OCI-LY1 (cell line): ENCODE measurements around the gene KCNE1.
"Not testable (repeated sequence)": the region's sequence is repeated elsewhere in the genome, so short reads cannot be mapped to it uniquely, and the experiment has no call there.

Experiments used
- H2AFZ ChIP-seq: fragments of 200-600 bp; sonication (generic), shearing (Covaris generic); 2 replicates; pipeline ENCODE4 v1.6.0; 2014; ENCODE audit warnings: antibody characterized with exemption, mild to moderate bottlenecking, low read length
- H3F3A ChIP-seq: fragments of 200-600 bp; sonication (generic), shearing (Covaris generic); 2 replicates; pipeline ENCODE4 v1.6.0; 2014; ENCODE audit warnings: mild to moderate bottlenecking, antibody characterized with exemption, low read length, moderate library complexity; ENCODE audit not compliant: insufficient read depth
- H3K27ac ChIP-seq: fragments of 200-600 bp; sonication (generic); 2 replicates; pipeline ENCODE4 v1.5.1; 2014; ENCODE audit warnings: low read length, mixed run types, mild to moderate bottlenecking, low read depth; ENCODE audit not compliant: poor library complexity, severe bottlenecking
- H3K27me3 ChIP-seq: fragments of 200-600 bp; sonication (generic); 2 replicates; pipeline ENCODE4 v1.6.0; 2014; ENCODE audit warnings: antibody characterized with exemption, mild to moderate bottlenecking, low read length, moderate library complexity; ENCODE audit not compliant: insufficient read depth
- H3K36me3 ChIP-seq: fragments of 200-600 bp; sonication (generic); 2 replicates; pipeline ENCODE4 v1.6.1; 2014; ENCODE audit warnings: mild to moderate bottlenecking, antibody characterized with exemption, low read length, moderate library complexity, mixed read lengths; ENCODE audit not compliant: insufficient read depth
- H3K4me1 ChIP-seq: fragments of 200-600 bp; sonication (generic); 2 replicates; pipeline ENCODE4 v1.5.1; 2014; ENCODE audit warnings: mild to moderate bottlenecking, low read length, moderate library complexity; ENCODE audit not compliant: insufficient read depth, severe bottlenecking
- H3K4me2 ChIP-seq: fragments of 200-600 bp; sonication (generic), shearing (Covaris generic); 2 replicates; pipeline ENCODE4 v1.6.1; 2014; ENCODE audit warnings: low read length
- H3K4me3 ChIP-seq: fragments of 200-600 bp; sonication (generic); 2 replicates; pipeline ENCODE4 v1.5.1; 2014; ENCODE audit warnings: low read length, low read depth, mild to moderate bottlenecking, mixed read lengths; ENCODE audit not compliant: poor library complexity, severe bottlenecking
- H3K79me2 ChIP-seq: fragments of 200-600 bp; shearing (Covaris generic); 2 replicates; pipeline ENCODE4 v1.6.1; 2016; ENCODE audit warnings: mixed run types, low read length, mixed read lengths; ENCODE audit not compliant: insufficient read depth
- H3K9ac ChIP-seq: fragments of 200-600 bp; sonication (generic), shearing (Covaris generic); 2 replicates; pipeline ENCODE4 v1.6.1; 2014; ENCODE audit warnings: mild to moderate bottlenecking, low read length, mixed read lengths
- H3K9me2 ChIP-seq: fragments of 200-600 bp; sonication (generic), shearing (Covaris generic); 2 replicates; pipeline ENCODE4 v1.6.1; 2014; ENCODE audit warnings: low read depth, mild to moderate bottlenecking, low read length, mixed read lengths
- H3K9me3 ChIP-seq: fragments of 200-600 bp; shearing (Covaris generic); 2 replicates; pipeline ENCODE4 v1.6.1; 2014; ENCODE audit warnings: low read length, mixed read lengths
- H4K20me1 ChIP-seq: fragments of 200-600 bp; sonication (generic), shearing (Covaris generic); 2 replicates; pipeline ENCODE4 v1.6.0; 2016; ENCODE audit warnings: mild to moderate bottlenecking, low read length; ENCODE audit not compliant: insufficient read depth
- EZH2 ChIP-seq: fragments of 200-600 bp; sonication (generic), shearing (Covaris generic); IDR thresholded peaks from 2 replicates; pipeline ENCODE4 v1.8.0; 2017; ENCODE audit warnings: borderline replicate concordance, mixed run types, mild to moderate bottlenecking, antibody characterized with exemption, low read length, moderate library complexity, mixed read lengths
- TF ChIP-seq, protein P1 (sequence below): fragments of 200-600 bp; sonication (generic), shearing (Covaris generic); IDR thresholded peaks from 2 replicates; pipeline ENCODE4 v1.5.1; 2017; ENCODE audit warnings: mild to moderate bottlenecking, antibody characterized with exemption, low read length, moderate library complexity, mixed read lengths

The KCNE1 gene

DNA sequence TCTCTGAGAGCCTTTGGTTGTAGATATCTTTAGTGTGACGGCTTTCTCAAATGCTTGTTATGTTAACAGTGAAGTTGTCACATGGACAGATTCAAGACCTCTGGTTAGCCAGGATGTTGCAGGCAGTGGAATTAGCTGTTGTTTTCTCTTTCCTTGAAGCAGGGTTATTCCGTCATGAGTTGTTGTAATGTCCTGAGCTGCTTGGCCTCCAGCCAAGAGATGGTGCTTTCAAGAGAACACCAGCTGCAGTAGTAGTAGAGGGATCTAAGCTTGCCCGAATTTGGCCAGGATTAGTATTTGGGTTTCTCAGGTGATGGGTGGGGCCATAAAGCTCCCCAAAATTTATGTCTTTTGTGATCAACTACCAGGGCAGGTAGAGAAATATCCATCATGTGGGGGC, 13.4 kb downstream of the KCNE1 start:
- no peak overlapping the region for H3K4me3 ChIP-seq
- no peaks in the 10 kb centered on the region for H3K9me2 ChIP-seq
- H3K27ac ChIP-seq: no peak overlapping the region
- H4K20me1 ChIP-seq: no peaks in the 10 kb centered on the region
- no peaks in the 10 kb centered on the region for H3K9me3 ChIP-seq
- no peak for TF ChIP-seq EZH2
- TF ChIP-seq, protein P1, sequence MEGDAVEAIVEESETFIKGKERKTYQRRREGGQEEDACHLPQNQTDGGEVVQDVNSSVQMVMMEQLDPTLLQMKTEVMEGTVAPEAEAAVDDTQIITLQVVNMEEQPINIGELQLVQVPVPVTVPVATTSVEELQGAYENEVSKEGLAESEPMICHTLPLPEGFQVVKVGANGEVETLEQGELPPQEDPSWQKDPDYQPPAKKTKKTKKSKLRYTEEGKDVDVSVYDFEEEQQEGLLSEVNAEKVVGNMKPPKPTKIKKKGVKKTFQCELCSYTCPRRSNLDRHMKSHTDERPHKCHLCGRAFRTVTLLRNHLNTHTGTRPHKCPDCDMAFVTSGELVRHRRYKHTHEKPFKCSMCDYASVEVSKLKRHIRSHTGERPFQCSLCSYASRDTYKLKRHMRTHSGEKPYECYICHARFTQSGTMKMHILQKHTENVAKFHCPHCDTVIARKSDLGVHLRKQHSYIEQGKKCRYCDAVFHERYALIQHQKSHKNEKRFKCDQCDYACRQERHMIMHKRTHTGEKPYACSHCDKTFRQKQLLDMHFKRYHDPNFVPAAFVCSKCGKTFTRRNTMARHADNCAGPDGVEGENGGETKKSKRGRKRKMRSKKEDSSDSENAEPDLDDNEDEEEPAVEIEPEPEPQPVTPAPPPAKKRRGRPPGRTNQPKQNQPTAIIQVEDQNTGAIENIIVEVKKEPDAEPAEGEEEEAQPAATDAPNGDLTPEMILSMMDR: no peak
- no peaks in the 10 kb centered on the region for H3F3A ChIP-seq
- no peak overlapping the region for H3K4me2 ChIP-seq
- no peaks in the 10 kb centered on the region for H3K79me2 ChIP-seq
- H2AFZ ChIP-seq: no peak overlapping the region
- H3K4me1 ChIP-seq: no peaks in the 10 kb centered on the region
- H3K36me3 ChIP-seq: no peaks in the 10 kb centered on the region
- no peak overlapping the region for H3K9ac ChIP-seq
- no peaks in the 10 kb centered on the region for H3K27me3 ChIP-seq

DNA sequence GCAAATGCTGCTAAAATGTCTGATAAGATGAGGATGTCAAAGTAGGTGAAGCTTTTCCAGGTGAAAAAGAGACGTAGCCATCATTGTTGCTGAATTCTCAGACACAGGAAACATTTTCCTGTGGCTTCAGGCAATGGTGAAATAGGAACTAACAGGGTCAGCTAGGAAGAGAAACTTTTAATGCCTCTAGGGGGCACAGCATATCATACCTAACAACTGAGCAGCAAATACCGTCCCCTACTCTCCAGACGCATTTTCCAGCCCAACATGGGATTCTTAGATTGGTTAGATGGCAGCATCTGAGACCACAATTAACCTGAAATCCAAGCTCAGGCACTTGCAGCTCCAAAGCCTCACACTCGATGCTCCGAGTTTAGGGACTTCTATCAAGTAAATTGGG, 28.2 kb downstream of the KCNE1 start:
- H3K4me2 ChIP-seq, H3K79me2 ChIP-seq, H3K4me1 ChIP-seq, H3K27me3 ChIP-seq, H3K9me3 ChIP-seq, H4K20me1 ChIP-seq, H2AFZ ChIP-seq, H3K9ac ChIP-seq, H3K4me3 ChIP-seq, H3K27ac ChIP-seq, H3K9me2 ChIP-seq, H3K36me3 ChIP-seq, H3F3A ChIP-seq: not testable (repeated sequence)

DNA sequence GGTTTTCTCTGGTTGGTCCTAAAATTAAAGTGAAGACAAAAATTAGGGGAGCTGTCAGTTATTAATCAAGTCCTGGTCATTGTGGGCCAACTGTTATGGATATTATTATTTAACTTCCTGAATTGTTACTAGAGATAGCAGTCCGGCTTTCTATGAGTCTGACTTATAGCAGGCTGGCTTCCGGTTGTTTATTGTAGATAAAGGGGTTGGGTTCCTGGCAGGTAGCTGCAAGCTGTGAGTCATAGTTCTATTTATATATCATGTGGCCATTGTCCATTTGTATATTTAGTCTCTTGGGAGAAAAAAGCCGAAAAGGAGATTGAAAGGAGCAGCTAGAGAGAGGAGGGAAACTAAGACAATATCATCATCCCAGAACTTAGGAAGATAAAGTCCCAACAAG, 28.6 kb downstream of the KCNE1 start:
- H3K36me3 ChIP-seq, H3K9ac ChIP-seq, H3K27me3 ChIP-seq: not testable (repeated sequence)

DNA sequence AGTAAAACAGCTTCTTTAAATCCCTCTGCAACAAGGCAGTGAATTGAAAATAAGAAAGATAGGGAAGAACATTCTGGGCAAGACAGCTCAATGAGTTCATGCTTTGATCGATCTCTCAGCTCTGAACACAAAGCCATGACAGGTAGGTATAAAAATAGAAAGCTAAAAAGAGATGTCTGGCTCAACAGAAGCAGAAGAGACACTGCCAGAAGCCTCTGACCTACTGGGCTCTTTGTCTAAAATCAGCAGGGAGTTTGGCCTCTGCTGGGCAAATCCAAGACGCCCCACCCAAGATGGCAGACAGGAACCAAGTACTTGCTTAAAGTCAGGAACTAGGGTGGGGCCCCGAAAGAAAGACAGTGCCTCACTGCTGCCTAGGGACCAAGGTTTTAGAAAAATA, 44.7 kb downstream of the KCNE1 start:
- not testable (repeated sequence) for H2AFZ ChIP-seq, H3K9me2 ChIP-seq, H3K9ac ChIP-seq, H3K4me2 ChIP-seq, H4K20me1 ChIP-seq, H3K27ac ChIP-seq, H3K9me3 ChIP-seq, H3K4me1 ChIP-seq, H3K79me2 ChIP-seq, H3K36me3 ChIP-seq, H3K27me3 ChIP-seq, H3K4me3 ChIP-seq, H3F3A ChIP-seq

More for the DNA sequence above, 28.6 kb downstream of the KCNE1 start:
- not testable (repeated sequence) for H4K20me1 ChIP-seq, H3K4me1 ChIP-seq, H3K4me3 ChIP-seq, H3F3A ChIP-seq, H3K79me2 ChIP-seq, H3K27ac ChIP-seq, H3K4me2 ChIP-seq, H2AFZ ChIP-seq, H3K9me2 ChIP-seq, H3K9me3 ChIP-seq

DNA sequence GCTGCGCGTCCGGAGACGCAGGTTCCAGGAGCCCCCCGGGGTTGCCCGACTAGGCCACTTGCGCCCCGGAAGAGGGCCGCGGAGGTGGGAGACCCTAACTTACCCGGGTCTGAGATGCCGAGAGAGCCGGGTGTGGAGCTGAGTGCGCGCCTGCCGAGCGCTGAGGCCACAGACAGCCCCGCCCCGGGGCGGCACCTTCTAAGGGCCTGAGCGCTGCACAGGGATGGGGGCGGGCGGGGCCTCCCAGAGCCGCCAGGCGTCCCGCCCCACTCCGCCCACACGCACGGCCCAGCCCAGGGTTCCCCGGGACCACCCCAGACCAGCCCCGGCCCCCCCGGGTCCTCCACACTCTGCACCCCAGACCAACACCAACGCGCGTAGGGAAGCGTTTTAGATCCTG, 52.6 kb downstream of the KCNE1 start:
- not testable (repeated sequence) for H3K4me2 ChIP-seq, H3F3A ChIP-seq, H3K4me3 ChIP-seq, H3K9me3 ChIP-seq, H3K9me2 ChIP-seq, H2AFZ ChIP-seq, H3K9ac ChIP-seq, H3K4me1 ChIP-seq, H3K27ac ChIP-seq, H3K27me3 ChIP-seq, H3K36me3 ChIP-seq, H4K20me1 ChIP-seq, H3K79me2 ChIP-seq

DNA sequence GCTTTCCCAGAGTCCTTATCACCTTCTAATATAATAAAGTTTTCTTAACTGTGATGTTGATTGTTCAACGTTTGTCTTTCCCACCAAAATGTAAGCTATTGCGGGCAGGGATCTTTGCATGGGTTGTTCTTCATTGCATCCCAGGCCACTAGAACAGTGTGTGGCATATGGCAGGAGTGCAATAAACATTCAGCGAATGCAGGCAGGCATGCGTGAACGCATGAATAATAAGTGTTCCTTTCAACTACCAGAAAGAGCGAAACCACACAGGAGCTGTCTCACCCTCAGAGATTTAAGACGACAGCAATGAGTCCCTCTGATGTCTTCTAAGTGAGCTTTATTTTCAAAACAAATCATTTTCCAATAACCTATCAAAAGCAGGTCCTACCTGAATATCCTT, 53.7 kb downstream of the KCNE1 start:
- not testable (repeated sequence) for H3K79me2 ChIP-seq, H3F3A ChIP-seq, H3K9ac ChIP-seq, H3K27me3 ChIP-seq, H3K4me2 ChIP-seq, H3K4me3 ChIP-seq, H2AFZ ChIP-seq, H3K36me3 ChIP-seq, H3K9me2 ChIP-seq, H3K27ac ChIP-seq, H3K9me3 ChIP-seq, H3K4me1 ChIP-seq, H4K20me1 ChIP-seq

DNA sequence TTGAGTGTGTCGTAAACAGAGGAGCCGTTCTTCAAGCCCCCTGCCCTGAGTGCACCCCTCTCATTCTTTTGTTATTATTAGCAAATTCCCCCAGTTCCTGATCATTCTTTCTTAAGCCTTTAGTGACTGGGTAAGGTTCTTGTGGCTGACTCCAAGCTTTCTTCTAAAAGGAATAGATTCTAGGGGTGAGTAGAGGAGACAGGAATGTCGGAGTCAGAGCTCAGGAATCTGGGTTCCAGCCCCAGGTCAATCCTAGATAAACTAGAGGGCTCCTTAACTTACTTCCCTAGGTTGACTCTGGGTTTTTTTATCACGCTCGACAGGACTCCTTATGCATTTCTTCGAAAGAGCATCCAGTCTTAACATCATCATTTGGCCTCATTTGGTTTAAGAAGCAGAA, 55.8 kb downstream of the KCNE1 start:
- H3K27me3 ChIP-seq, H3K9me3 ChIP-seq, H4K20me1 ChIP-seq, H3F3A ChIP-seq, H3K4me2 ChIP-seq, H3K4me1 ChIP-seq, H2AFZ ChIP-seq, H3K9ac ChIP-seq, H3K36me3 ChIP-seq, H3K27ac ChIP-seq, H3K9me2 ChIP-seq, H3K79me2 ChIP-seq, H3K4me3 ChIP-seq: not testable (repeated sequence)
